Loucy (cell line): ENCODE measurements around the gene PARP6.

Source experiments
- EZH2phosphoT487 ChIP-seq: fragments of 200-600 bp; IDR thresholded peaks from 2 replicates; pipeline ENCODE4 v1.6.1; 2018; ENCODE audit warnings: antibody characterized with exemption, mild to moderate bottlenecking, moderate library complexity, borderline replicate concordance
- TF ChIP-seq, protein P1 (sequence below): fragments of 200-600 bp; sonication (generic); conservative IDR thresholded peaks from 2 replicates; pipeline ENCODE4 v1.5.1; 2014; ENCODE audit warnings: mild to moderate bottlenecking, antibody characterized with exemption, low read length

DNA sequence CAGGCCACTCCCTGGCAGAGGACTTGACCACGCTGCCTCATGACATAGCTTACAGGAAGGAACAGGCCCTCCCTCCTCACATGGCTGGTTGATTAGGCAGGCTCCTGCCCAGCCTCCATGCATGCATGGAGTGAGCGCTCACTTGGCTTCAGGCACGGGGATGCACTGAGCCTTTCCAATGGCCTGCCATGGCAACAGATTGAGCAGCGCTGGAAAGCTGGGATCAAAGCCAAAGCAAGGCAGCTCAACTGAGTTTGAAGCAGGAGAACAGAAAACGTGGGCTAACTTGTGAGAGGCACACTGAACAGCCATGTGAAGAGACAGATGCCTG, 68.9 kb downstream of the PARP6 start:
- TF ChIP-seq, protein P1, sequence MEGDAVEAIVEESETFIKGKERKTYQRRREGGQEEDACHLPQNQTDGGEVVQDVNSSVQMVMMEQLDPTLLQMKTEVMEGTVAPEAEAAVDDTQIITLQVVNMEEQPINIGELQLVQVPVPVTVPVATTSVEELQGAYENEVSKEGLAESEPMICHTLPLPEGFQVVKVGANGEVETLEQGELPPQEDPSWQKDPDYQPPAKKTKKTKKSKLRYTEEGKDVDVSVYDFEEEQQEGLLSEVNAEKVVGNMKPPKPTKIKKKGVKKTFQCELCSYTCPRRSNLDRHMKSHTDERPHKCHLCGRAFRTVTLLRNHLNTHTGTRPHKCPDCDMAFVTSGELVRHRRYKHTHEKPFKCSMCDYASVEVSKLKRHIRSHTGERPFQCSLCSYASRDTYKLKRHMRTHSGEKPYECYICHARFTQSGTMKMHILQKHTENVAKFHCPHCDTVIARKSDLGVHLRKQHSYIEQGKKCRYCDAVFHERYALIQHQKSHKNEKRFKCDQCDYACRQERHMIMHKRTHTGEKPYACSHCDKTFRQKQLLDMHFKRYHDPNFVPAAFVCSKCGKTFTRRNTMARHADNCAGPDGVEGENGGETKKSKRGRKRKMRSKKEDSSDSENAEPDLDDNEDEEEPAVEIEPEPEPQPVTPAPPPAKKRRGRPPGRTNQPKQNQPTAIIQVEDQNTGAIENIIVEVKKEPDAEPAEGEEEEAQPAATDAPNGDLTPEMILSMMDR: no peak
- no peak for TF ChIP-seq EZH2phosphoT487
